ENCODE results near the gene VDR. TPM values are rescaled to one million over a fixed set of nuclear protein-coding genes. Genes with fewer than 3 reads are reported as not detected.

The VDR gene
- 10 to 100 TPM; 34.9 to 69.8 TPM for total RNA-seq

DNA sequence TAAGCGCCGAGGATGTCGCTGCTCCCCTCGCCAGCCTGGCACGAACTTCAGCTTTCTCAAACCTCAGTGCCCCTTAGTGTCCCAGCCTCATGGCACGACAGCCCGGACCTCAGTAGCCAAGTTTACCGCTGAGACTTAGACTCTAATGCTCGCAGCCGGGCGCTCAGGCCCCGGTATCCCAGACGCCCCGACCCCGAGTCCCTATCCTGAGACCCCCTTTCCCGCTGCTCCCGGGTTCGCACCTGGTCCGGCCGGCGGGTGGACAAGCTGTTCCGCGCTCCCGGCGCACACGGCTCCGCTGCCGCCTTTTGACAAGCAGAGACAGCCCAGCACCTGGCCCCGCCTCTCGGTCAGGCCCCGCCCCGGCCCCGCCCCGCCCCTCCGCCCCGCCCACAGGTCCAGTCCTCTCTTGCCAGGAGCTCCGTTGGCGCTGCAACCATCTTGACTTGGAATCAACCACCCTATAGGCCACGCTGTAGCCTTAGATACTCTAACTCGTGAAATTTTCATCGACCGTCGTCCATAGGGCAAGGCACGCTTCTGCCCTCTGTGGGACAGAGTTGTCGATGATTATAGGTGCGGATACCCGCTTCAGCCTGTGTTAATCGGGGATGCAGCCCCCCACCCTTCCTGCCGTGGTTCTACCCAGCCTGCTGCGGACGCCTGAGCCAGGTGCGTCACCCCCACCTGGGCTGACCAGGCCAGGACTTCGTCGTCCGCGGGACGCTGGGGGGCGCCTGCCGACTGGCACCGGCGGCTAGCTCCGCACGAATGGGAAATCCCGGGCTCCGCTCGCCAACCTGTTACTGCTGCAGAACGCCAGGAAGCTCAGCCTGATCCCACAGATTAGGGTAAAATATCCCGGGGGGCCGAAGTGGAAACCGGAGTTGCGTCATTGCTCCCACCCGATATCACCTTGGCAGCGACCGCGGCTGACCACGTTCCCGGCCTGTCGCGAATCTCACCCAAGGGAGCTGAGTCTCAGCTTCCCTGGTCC is at the start of gene VDR:
VDR (minus strand) TSS at position 282 of the 997 bp plus-strand sequence. CDS start 25,881 bp downstream, outside the sequence.
- Mint-ChIP-seq H3K4me3 (peak within 1 kb of the TSS; percentile 85), H3K36me3 (peaks cover 8% of the 10 kb centered on the region), H3K4me1 (peaks cover 41% of the 10 kb centered on the region), H3K27ac (peak within 1 kb of the TSS; percentile 86), H3K27me3 (peaks cover 36% of the 10 kb centered on the region), H3K9me3 (ENCODE audit: low read depth) (no peaks in the 10 kb centered on the region)
- CTCF ChIA-PET = interaction anchor here (0.7 to 3.5 kb wide), 25 partner anchors 8 to 278 kb away, joined by 3 to 34 read pairs (median 4); partner anchors contain the start of genes CCDC184 and TMEM106C
- peak; percentile 78 for ATAC-seq
- DNase-seq = peak; percentile 85

DNA sequence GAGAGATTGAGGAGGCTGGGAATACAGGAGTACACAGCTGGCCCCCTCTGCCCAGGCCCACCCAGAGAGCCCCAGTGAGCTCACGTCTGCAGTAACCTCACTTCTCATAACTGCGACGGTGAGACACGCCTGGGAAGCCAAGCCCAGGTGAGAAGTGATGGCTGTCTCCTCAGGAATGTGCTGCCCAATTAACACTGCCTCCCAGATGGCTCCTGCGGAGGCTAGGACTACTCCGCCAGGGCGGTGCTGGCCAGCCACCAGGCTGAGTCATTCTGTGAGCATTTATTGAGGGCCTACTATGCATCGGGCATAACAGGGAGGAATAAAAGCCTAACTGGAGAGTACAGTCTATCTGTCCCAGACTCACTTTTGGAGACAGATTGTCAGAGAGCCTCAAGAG is 49.3 kb upstream of the VDR start:
- Mint-ChIP-seq H3K4me1 (peaks cover 14% of the 10 kb centered on the region), H3K9me3 (ENCODE audit: low read depth) (peaks cover 6% of the 10 kb centered on the region), H3K4me3 (no peak overlapping the region), H3K27ac (no peak overlapping the region), H3K27me3 (peaks cover 15% of the 10 kb centered on the region), H3K36me3 (peaks cover 3% of the 10 kb centered on the region)
- no peak for ATAC-seq
- no peak for DNase-seq
- CTCF ChIA-PET = interaction anchor here (3.5 kb wide), 1 partner anchor 9 kb away, joined by 14 read pairs; the partner anchor contains the start of gene TMEM106C

DNA sequence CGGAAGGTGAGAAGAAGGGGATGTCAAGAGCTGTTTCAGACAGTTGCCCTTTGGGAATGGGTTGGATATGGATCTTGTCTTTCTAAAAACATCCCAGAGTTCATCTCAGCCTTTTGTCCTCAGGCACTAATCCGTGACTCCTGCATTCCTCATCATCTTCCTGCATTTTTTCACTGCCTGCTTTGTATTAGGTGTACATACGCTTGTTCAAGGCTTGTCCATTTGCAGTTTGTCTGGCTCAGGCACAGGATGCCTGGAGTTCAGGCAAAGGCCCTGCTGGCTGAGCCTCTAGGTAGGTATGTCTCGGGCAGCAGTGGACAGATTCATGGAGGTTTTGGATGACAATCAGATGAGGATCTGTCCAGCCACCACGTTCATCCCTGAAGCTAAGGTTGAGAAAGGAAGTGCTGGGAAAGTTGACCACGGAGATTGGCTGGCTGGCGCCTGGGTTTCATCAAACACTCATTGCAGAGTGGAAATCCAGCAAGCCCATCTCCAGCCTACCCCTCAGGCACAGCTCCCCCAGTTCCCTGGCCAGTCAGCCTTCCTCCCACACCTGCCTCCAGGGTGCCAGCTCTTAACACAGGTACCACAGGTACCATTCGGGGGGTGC is 46.2 kb upstream of the VDR start:
- H3K4me1 Mint-ChIP-seq = peaks cover 14% of the 10 kb centered on the region
- no peaks in the 10 kb centered on the region for H3K36me3 Mint-ChIP-seq
- DNase-seq = no peak
- peaks cover 13% of the 10 kb centered on the region for H3K27me3 Mint-ChIP-seq
- CTCF ChIA-PET = interaction anchor here (0.8 to 5.9 kb wide), 9 partner anchors 10 to 667 kb away, joined by 3 to 34 read pairs (median 4); partner anchors contain the start of genes TMEM106C and VDR
- ATAC-seq = no peak
- no peak overlapping the region for H3K27ac Mint-ChIP-seq
- no peaks in the 10 kb centered on the region for H3K9me3 Mint-ChIP-seq (ENCODE audit: low read depth)
- H3K4me3 Mint-ChIP-seq = no peak overlapping the region

GRCh38 chr12:47949441-47950341 is 44.9 kb upstream of the VDR start:
- Mint-ChIP-seq H3K36me3 (no peaks in the 10 kb centered on the region), H3K9me3 (ENCODE audit: low read depth) (no peaks in the 10 kb centered on the region), H3K4me3 (no peak overlapping the region), H3K27ac (no peak overlapping the region), H3K4me1 (peaks cover 14% of the 10 kb centered on the region), H3K27me3 (peaks cover 8% of the 10 kb centered on the region)
- CTCF ChIA-PET = interaction anchor here (0.6 to 5.9 kb wide), 34 partner anchors 8 to 669 kb away, joined by 3 to 34 read pairs (median 3); partner anchors contain the start of genes TMEM106C and VDR
- DNase-seq = peak; percentile 60
- ATAC-seq = peak; percentile 76

DNA sequence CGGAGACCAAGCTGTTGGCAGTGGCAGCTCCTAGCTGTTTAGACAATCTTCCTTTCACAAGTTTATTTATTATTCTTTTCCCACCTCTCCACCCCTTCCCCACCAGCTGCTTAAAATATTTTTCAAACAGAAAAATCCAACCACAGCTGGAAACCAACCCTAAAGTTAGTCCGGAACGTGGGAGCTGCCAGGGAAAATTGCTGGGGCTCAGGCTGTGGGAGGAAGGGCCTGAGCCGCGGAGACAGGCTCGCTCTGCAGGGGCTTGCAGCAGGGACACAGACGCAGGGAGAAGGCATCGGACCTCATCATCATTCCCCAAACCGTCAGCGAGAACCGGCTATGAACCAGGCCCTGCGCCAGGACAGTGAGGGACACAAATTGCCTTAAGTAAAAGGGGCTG is 42.5 kb upstream of the VDR start:
- Mint-ChIP-seq H3K27me3 (peaks cover 5% of the 10 kb centered on the region), H3K27ac (no peak overlapping the region), H3K36me3 (no peaks in the 10 kb centered on the region), H3K9me3 (ENCODE audit: low read depth) (no peaks in the 10 kb centered on the region), H3K4me3 (no peak overlapping the region), H3K4me1 (peaks cover 4% of the 10 kb centered on the region)
- CTCF ChIA-PET = interaction anchor here (1.0 to 5.9 kb wide), 4 partner anchors 11 to 42 kb away, joined by 3 to 34 read pairs (median 4); partner anchors contain the start of gene VDR
- DNase-seq (no peak), ATAC-seq (no peak)

- peaks cover 4% of the 10 kb centered on the region for H3K4me1 Mint-ChIP-seq
- no peak for DNase-seq
- H3K27me3 Mint-ChIP-seq = peaks cover 5% of the 10 kb centered on the region
- no peak overlapping the region for H3K4me3 Mint-ChIP-seq
- CTCF ChIA-PET = interaction anchor here (0.9 to 5.9 kb wide), 6 partner anchors 12 to 41 kb away, joined by 3 to 34 read pairs (median 3); partner anchors contain the start of genes TMEM106C and VDR
- no peaks in the 10 kb centered on the region for H3K9me3 Mint-ChIP-seq (ENCODE audit: low read depth)
- no peaks in the 10 kb centered on the region for H3K36me3 Mint-ChIP-seq
- no peak for ATAC-seq
- no peak overlapping the region for H3K27ac Mint-ChIP-seq
Measured at GRCh38 chr12:47946413-47947323, 41.9 kb upstream of the VDR start.

DNA sequence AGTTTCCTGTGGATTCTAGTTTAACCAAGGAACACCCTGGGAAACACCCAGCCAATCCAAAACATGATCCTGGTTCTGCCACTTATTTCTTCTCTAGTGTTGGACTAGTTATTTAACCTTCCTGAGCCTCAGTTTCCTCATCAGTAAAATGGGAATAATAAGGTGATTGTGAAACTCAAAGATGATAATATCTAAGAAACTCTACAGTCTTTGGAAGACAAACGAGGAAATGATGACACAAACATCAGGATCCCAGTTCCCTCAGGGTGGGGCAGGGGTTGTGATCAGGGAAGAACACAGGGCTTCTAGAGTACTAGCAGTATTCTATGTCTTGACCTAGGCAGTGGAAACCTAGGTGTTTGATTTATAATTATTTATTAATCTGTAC is 40.5 kb upstream of the VDR start:
- H3K27ac Mint-ChIP-seq = no peak overlapping the region
- H3K36me3 Mint-ChIP-seq = no peaks in the 10 kb centered on the region
- ATAC-seq (no peak), DNase-seq (no peak)
- peaks cover 16% of the 10 kb centered on the region for H3K27me3 Mint-ChIP-seq
- H3K9me3 Mint-ChIP-seq (ENCODE audit: low read depth) = no peaks in the 10 kb centered on the region
- no peak overlapping the region for H3K4me3 Mint-ChIP-seq
- H3K4me1 Mint-ChIP-seq = peaks cover 4% of the 10 kb centered on the region
- CTCF ChIA-PET = interaction anchor here (1.0 kb wide), 1 partner anchor 40 kb away, joined by 3 read pairs; the partner anchor contains the start of gene VDR

GRCh38 chr12:47944685-47945340 is 40.0 kb upstream of the VDR start:
- CTCF ChIA-PET = interaction anchor here (1.3 kb wide), 1 partner anchor 220 kb away, joined by 3 read pairs; no protein-coding TSS in a partner anchor
- no peak overlapping the region for H3K27ac Mint-ChIP-seq
- H3K4me1 Mint-ChIP-seq = peaks cover 4% of the 10 kb centered on the region
- DNase-seq (no peak), ATAC-seq (no peak)
- H3K4me3 Mint-ChIP-seq = no peak overlapping the region
- no peaks in the 10 kb centered on the region for H3K9me3 Mint-ChIP-seq (ENCODE audit: low read depth)
- H3K36me3 Mint-ChIP-seq = no peaks in the 10 kb centered on the region
- H3K27me3 Mint-ChIP-seq = peaks cover 16% of the 10 kb centered on the region

- Mint-ChIP-seq H3K27me3 (peaks cover 16% of the 10 kb centered on the region), H3K4me1 (no peaks in the 10 kb centered on the region), H3K27ac (no peak overlapping the region), H3K4me3 (no peak overlapping the region), H3K9me3 (ENCODE audit: low read depth) (no peaks in the 10 kb centered on the region), H3K36me3 (no peaks in the 10 kb centered on the region)
- DNase-seq (no peak), ATAC-seq (no peak)
- CTCF ChIA-PET = interaction anchor here (1.3 kb wide), 1 partner anchor 221 kb away, joined by 3 read pairs; no protein-coding TSS in a partner anchor
Measured at GRCh38 chr12:47943623-47944340, 39.0 kb upstream of the VDR start.

GRCh38 chr12:47942614-47943225 is 37.9 kb upstream of the VDR start:
- H3K27me3 Mint-ChIP-seq = peaks cover 16% of the 10 kb centered on the region
- no peak overlapping the region for H3K4me3 Mint-ChIP-seq
- H3K4me1 Mint-ChIP-seq = no peaks in the 10 kb centered on the region
- CTCF ChIA-PET = interaction anchor here (0.6 kb wide), 1 partner anchor 223 kb away, joined by 3 read pairs; no protein-coding TSS in a partner anchor
- no peak overlapping the region for H3K27ac Mint-ChIP-seq
- no peak for DNase-seq
- ATAC-seq = no peak
- H3K9me3 Mint-ChIP-seq (ENCODE audit: low read depth) = no peaks in the 10 kb centered on the region
- no peaks in the 10 kb centered on the region for H3K36me3 Mint-ChIP-seq
